Astrocyte of the cerebellum (primary cell): ENCODE results near the gene RUSF1.
A peak's percentile ranks its signal among the peaks of the same experiment; 100 is the strongest.
"Not testable (repeated sequence)": the region's sequence is repeated elsewhere in the genome, so short reads cannot be mapped to it uniquely, and the experiment has no call there.

Experiments used
- DNase-seq: peaks from one replicate; pipeline ENCODE4 v3.0.0-alpha.2; 2011; ENCODE audit warnings: low read depth
- H3K4me3 ChIP-seq: 2 replicates; pipeline ENCODE4 v1.5.1; 2011; ENCODE audit warnings: mild to moderate bottlenecking, low read depth, low read length, moderate library complexity
- in situ Hi-C: cut with HindIII; loops from 2 replicates; pipeline ENCODE4 v1.10.0; 2017; ENCODE audit warnings: low sequenced_read_pairs
- TF ChIP-seq, protein P1 (sequence below): IDR thresholded peaks from 2 replicates; pipeline ENCODE4 v1.5.1; 2012; ENCODE audit warnings: low read length, low read depth, moderate library complexity, mild to moderate bottlenecking; ENCODE audit errors: missing control alignments

Gene RUSF1

GRCh38 chr16:31528523-31529107 is 20.4 kb upstream of the RUSF1 start:
- in situ Hi-C loops = no loop called here
- TF ChIP-seq, protein P1, sequence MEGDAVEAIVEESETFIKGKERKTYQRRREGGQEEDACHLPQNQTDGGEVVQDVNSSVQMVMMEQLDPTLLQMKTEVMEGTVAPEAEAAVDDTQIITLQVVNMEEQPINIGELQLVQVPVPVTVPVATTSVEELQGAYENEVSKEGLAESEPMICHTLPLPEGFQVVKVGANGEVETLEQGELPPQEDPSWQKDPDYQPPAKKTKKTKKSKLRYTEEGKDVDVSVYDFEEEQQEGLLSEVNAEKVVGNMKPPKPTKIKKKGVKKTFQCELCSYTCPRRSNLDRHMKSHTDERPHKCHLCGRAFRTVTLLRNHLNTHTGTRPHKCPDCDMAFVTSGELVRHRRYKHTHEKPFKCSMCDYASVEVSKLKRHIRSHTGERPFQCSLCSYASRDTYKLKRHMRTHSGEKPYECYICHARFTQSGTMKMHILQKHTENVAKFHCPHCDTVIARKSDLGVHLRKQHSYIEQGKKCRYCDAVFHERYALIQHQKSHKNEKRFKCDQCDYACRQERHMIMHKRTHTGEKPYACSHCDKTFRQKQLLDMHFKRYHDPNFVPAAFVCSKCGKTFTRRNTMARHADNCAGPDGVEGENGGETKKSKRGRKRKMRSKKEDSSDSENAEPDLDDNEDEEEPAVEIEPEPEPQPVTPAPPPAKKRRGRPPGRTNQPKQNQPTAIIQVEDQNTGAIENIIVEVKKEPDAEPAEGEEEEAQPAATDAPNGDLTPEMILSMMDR = no peak
- peak overlapping the region; percentile 31 for H3K4me3 ChIP-seq
- DNase-seq = no peak

GRCh38 chr16:31527734-31528274 is 19.6 kb upstream of the RUSF1 start, which contains the start of gene AHSP:
Gene AHSP (plus strand): TSS chr16:31527900. CDS start chr16:31528140, 240 bp downstream.
- TF ChIP-seq, protein P1 = no peak
- no peak for DNase-seq
- H3K4me3 ChIP-seq = peak within 1 kb of the TSS; percentile 31
- in situ Hi-C loops = no loop called here

DNA sequence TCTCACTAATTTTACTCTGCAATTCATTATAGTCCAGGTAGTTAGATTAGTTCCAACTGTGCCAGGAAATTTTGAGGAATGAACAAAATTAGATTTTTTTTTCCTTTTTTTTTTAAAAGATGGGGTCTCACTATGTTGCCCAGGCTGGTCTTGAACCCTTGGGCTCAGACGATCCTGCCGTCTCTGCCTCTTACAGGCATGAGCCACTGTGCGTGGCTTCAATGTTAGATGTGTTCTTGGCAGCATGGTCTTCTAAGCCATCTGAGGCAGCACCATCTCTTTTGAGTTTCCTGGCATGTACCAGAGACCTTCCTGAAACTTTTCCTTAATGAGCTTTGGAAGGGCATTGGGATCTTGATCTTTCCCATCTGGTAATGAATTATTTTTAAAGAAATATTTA is 16.9 kb upstream of the RUSF1 start:
- H3K4me3 ChIP-seq = no peak overlapping the region
- no peak for DNase-seq
- in situ Hi-C loops = no loop called here
- TF ChIP-seq, protein P1 = no peak

DNA sequence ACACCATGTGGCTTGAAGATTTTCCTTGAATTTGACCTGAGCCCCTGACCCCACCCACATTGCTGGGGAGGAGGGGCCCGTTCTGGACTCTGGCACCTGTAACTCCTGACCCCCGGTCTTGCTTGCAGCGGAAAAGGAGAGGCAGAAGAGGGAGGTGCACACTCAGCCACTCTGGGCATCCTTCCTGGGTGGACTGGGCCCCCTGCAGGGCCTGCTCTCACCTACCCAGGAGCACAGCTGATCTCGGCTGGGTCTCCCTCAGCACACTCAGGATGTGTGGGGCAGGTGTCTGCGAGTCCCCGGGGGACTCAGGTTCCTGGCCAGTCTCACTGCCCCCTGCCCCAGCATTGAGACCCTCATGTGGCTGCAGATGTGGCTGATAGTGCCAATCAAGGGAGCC is 15.6 kb upstream of the RUSF1 start:
- H3K4me3 ChIP-seq, in situ Hi-C loops, DNase-seq: not testable (repeated sequence)

DNA sequence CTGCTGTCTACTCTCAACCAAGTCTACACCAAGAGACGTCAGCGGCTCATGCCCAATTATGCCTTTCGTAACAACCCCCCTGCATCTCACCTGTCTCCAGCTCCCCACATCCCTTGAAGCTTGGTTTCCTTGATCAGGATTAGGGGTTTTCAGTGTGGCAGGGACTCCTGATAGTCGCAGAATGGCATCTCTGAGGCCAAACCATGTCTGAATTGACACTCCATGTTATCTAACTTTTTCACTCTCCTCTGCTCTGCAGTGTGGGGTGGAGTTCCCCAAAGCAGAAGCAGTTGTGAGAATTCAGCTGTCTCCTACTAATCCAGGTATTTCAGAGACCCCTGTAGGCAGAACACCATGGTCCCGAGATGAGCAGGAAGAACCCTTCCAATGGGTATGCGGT is 13.9 kb upstream of the RUSF1 start:
- no peak overlapping the region for H3K4me3 ChIP-seq
- TF ChIP-seq, protein P1 = no peak
- no peak for DNase-seq
- in situ Hi-C loops = no loop called here

DNA sequence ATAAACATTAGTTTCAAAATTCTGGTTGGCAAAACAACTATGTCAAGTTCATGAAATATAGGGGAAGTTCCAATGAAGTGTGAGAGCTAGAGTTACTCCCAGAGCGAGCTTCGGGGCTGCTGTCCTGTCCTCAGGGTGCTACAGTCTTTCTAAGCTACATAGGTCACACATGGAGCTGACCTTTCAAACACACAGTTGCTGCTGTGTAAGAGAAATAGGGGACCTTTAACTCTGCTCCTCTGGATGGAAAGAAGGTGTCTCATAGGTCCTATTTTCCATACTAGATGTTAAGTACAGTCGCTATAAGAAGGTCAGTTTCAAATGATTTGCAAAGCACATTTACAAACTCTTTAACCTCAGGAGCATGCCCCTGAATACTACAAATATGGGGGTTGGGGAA is 13.2 kb upstream of the RUSF1 start:
- no peak for DNase-seq
- in situ Hi-C loops = no loop called here
- no peak overlapping the region for H3K4me3 ChIP-seq
- TF ChIP-seq, protein P1 = no peak

- H3K4me3 ChIP-seq = no peak overlapping the region
- TF ChIP-seq, protein P1 = no peak
- no peak for DNase-seq
- in situ Hi-C loops = no loop called here
Observed at GRCh38 chr16:31519759-31520431, 11.7 kb upstream of the RUSF1 start.
